RWPE2 (cell line): ENCODE data around the gene SPCS1.
"Not testable (repeated sequence)": the region's sequence is repeated elsewhere in the genome, so short reads cannot be mapped to it uniquely, and the experiment has no call there.

Experiments used
- ATAC-seq: fragments of 200-7000 bp; cut with Tn5 transposase; 3 replicates; pipeline ENCODE4 v1.9.1; 2021; ENCODE audit warnings: low read depth
- DNase-seq: peaks from one replicate; pipeline ENCODE4 v3.0.0-alpha.2; 2020; ENCODE audit warnings: low spot score
- H3K27ac ChIP-seq: fragments of 450-650 bp; 2 replicates; pipeline ENCODE4 v1.5.1; 2017; ENCODE audit warnings: mild to moderate bottlenecking; ENCODE audit not compliant: poor library complexity, severe bottlenecking
- H3K27me3 ChIP-seq: fragments of 250-450 bp; sonication (Bioruptor Pico); 2 replicates; pipeline ENCODE4 v1.5.1; 2021; ENCODE audit warnings: mild to moderate bottlenecking, moderate library complexity; ENCODE audit not compliant: insufficient read depth, poor library complexity, severe bottlenecking
- H3K36me3 ChIP-seq: fragments of 250-450 bp; sonication (Bioruptor Pico); 2 replicates; pipeline ENCODE4 v1.5.1; 2020; ENCODE audit warnings: low read depth, mild to moderate bottlenecking, moderate library complexity
- H3K4me1 ChIP-seq: fragments of 250-450 bp; sonication (Bioruptor Pico); 2 replicates; pipeline ENCODE4 v1.5.1; 2021; ENCODE audit warnings: mild to moderate bottlenecking, moderate library complexity; ENCODE audit not compliant: insufficient read depth, poor library complexity, severe bottlenecking
- H3K4me3 ChIP-seq: fragments of 250-450 bp; sonication (Bioruptor Pico); 2 replicates; pipeline ENCODE4 v1.5.1; 2021; ENCODE audit warnings: mild to moderate bottlenecking, moderate library complexity; ENCODE audit not compliant: severe bottlenecking
- H3K9me3 ChIP-seq: fragments of 250-450 bp; sonication (Bioruptor Pico); 2 replicates; pipeline ENCODE4 v1.5.1; 2021; ENCODE audit warnings: mild to moderate bottlenecking, moderate library complexity; ENCODE audit not compliant: severe bottlenecking
- TF ChIP-seq, protein P1 (sequence below): fragments of 450-650 bp; IDR thresholded peaks from one replicate; pipeline ENCODE4 v1.5.1; 2017; ENCODE audit warnings: mild to moderate bottlenecking, moderate library complexity; ENCODE audit not compliant: poor library complexity, severe bottlenecking

Gene SPCS1

DNA sequence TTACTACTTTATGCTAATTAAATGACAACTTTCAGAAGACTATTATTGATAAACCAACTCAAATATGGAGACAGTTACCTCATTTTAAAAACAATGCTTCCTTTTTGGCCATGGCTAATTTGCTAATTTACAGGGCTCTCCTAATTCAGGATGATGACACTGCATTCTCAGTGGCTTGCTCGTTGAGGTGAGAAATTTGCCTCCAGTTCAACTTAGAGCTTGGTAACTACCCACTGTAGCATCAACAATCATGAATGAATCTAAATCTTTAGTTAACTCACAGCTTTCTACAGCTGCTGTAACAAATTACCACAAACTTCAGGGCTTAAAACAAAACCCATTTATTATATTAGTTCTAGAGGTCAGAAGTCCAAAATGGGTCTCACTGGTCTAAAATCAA is 34.2 kb upstream of the SPCS1 start:
- peak overlapping the region; percentile 96 for H3K27ac ChIP-seq
- TF ChIP-seq, protein P1, sequence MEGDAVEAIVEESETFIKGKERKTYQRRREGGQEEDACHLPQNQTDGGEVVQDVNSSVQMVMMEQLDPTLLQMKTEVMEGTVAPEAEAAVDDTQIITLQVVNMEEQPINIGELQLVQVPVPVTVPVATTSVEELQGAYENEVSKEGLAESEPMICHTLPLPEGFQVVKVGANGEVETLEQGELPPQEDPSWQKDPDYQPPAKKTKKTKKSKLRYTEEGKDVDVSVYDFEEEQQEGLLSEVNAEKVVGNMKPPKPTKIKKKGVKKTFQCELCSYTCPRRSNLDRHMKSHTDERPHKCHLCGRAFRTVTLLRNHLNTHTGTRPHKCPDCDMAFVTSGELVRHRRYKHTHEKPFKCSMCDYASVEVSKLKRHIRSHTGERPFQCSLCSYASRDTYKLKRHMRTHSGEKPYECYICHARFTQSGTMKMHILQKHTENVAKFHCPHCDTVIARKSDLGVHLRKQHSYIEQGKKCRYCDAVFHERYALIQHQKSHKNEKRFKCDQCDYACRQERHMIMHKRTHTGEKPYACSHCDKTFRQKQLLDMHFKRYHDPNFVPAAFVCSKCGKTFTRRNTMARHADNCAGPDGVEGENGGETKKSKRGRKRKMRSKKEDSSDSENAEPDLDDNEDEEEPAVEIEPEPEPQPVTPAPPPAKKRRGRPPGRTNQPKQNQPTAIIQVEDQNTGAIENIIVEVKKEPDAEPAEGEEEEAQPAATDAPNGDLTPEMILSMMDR, result no peak
- no peak for DNase-seq
- no peak for ATAC-seq
- H3K4me1 ChIP-seq, result peaks cover 21% of the 10 kb centered on the region
- H3K27me3 ChIP-seq, result no peaks in the 10 kb centered on the region
- H3K36me3 ChIP-seq, result peaks cover 65% of the 10 kb centered on the region
- no peaks in the 10 kb centered on the region for H3K9me3 ChIP-seq
- H3K4me3 ChIP-seq, result no peak overlapping the region

DNA sequence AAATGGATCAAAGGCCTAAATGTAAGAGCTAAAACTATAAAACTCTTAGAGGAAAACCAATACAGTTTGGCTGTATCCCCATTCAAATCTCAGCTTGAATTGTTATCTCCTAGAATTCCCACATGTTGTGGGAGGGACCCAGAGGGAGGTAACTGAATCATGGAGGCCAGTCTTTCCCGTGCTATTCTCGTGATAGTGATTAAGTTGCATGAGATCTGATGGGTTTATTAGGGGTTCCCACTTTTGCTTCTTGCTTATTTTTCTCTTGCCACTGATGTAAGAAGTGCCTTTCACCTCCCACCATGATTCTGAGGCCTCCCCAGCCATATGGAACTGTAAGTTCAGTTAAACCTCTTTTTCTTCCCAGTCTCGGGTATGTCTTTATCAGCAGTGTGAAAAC is 29.7 kb upstream of the SPCS1 start:
- H3K27ac ChIP-seq, ATAC-seq, H3K9me3 ChIP-seq, H3K27me3 ChIP-seq, H3K4me1 ChIP-seq, H3K4me3 ChIP-seq, DNase-seq: not testable (repeated sequence)
- H3K36me3 ChIP-seq, result peaks cover 72% of the 10 kb centered on the region

DNA sequence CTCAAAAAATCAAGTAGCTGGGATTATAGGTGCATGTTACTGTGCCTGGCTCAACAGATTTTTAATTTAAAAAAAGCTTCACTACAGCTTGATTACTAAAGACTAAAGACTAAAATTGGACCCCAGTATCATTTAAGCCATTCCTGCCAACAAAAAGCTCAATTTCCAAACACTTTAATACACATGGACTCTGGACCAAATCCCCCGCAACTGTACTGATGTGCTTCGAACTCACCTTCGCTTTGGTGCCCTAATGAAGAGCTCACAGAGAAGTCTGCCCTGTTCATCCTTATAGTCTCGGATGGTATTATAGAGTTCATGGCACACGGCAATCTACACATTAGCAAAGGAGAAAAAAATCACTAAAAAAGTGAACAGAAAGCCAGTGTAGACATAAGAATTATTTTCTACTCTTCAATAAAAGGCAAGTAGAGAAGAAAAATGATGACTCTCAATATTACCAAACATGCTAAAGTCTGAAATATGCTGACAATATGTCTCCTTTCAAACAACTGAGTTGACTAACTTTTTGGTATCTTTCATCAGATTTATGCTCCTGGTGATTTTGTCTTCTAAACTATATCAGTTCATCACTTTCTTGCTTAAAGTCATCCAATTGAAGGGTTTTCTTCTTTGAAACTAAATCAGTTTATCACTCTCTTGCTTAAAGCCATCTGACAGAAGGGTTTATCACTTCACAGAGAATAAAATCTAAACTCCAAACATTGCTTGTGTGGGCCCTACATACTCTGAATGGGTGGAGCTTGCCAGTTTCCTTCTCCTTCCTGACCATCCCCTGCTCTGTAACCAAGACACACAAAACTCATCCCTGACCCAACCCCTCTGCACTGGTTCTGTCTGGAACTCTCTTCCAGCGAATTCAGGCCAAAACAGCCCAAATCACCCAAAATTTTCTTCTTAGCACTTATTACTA is 27.4 kb upstream of the SPCS1 start:
- Histone ChIP-seq H3K36me3 (peaks cover 64% of the 10 kb centered on the region), H3K4me3 (no peak overlapping the region), H3K27me3 (no peaks in the 10 kb centered on the region), H3K4me1 (no peaks in the 10 kb centered on the region), H3K9me3 (no peaks in the 10 kb centered on the region), H3K27ac (no peak overlapping the region)
- no peak for DNase-seq
- no peak for ATAC-seq
- TF ChIP-seq, protein P1, result no peak

DNA sequence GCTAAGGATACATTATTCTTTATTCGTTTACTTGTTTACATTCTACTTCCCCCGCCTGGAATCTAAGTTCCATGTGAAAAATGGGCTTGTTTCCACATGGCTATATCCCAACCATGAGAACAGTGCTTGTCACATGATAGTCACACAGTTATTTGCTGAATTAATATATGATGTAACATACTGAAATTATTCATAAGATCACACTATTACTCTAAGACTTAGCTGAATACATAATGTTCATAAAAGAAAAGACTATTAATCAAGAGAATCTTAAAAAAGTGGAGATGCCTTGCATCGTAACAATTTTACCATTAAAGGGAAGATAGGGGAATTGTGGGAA is 26.7 kb upstream of the SPCS1 start:
- Histone ChIP-seq H3K27ac (no peak overlapping the region), H3K9me3 (no peaks in the 10 kb centered on the region), H3K27me3 (no peaks in the 10 kb centered on the region), H3K36me3 (peaks cover 60% of the 10 kb centered on the region), H3K4me3 (no peak overlapping the region), H3K4me1 (peaks cover under 1% of the 10 kb centered on the region)
- TF ChIP-seq, protein P1, result no peak
- ATAC-seq (no peak), DNase-seq (no peak)

DNA sequence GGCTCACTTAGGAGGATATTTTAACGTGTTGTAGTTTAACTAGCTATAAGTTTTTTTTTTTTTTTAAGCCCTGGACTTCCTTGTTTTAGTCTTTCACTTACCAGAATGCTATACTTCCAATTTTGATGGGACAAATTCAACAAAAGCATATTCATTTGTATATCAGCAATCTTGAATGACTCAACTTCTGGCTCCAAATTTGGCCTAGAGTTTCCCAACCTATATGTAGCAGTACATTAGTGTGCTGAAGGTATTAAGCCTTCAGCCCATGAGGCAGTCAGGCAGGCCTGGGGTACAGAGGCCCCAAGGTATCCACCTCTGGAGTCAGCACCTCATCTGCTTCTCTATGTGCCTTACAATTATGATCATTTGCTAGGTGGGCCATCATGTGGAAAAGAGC is 26.1 kb upstream of the SPCS1 start:
- TF ChIP-seq, protein P1, result no peak
- Histone ChIP-seq H3K36me3 (peaks cover 62% of the 10 kb centered on the region), H3K4me3 (no peak overlapping the region), H3K27ac (no peak overlapping the region), H3K9me3 (no peaks in the 10 kb centered on the region), H3K4me1 (peaks cover 6% of the 10 kb centered on the region), H3K27me3 (no peaks in the 10 kb centered on the region)
- ATAC-seq, result peak; percentile 30; the same call in 1 of the 3 replicates
- no peak for DNase-seq
